Common myeloid progenitor, CD34-positive (primary cell): ENCODE data around the gene P4HA1.

Experiments
- CTCF ChIA-PET: fragments of 350-600 bp; sonication (Branson Sonifier 250); formaldehyde crosslinking; loops from one replicate; lab custom pipeline; 2021; ENCODE audit warnings: antibody characterized with exemption; lab: Charles Lee
- POLR2A ChIA-PET: fragments of 350-600 bp; sonication (Branson Sonifier 250); formaldehyde crosslinking; loops from one replicate; lab custom pipeline; 2021; ENCODE audit warnings: antibody characterized with exemption; lab: Charles Lee
- DNase-seq, 3 donors: peaks; one replicate each; pipeline versions ENCODE4 v3.0.0 to v3.0.0-alpha.2; 2013
- H3K27ac ChIP-seq, 2 experiments: 1 replicate in 1 of 2; 2 replicates in 1 of 2; pipeline ENCODE4 v1.7.0; 2013; ENCODE audit warnings: inconsistent platforms in 2 of 2, low read length in 2 of 2, mild to moderate bottlenecking in 2 of 2, low read depth in 1 of 2, moderate library complexity in 1 of 2; ENCODE audit not compliant: severe bottlenecking in 2 of 2, insufficient read depth in 1 of 2, poor library complexity in 1 of 2
- H3K27me3 ChIP-seq, 5 experiments: replicated peaks in 2 of 5; 1 replicate in 3 of 5; 2 replicates in 2 of 5; pipeline versions ENCODE4 v1.6.1 to v1.7.0; 2013; ENCODE audit warnings: low read length in 4 of 5, mild to moderate bottlenecking in 2 of 5, moderate library complexity in 2 of 5, inconsistent platforms in 1 of 5; ENCODE audit not compliant: insufficient read depth in 5 of 5, control insufficient read depth in 4 of 5
- H3K36me3 ChIP-seq, 4 experiments: 1 replicate in 2 of 4; 2 replicates in 2 of 4; pipeline versions ENCODE4 v1.6.1 to v1.7.0; 2013; ENCODE audit warnings: low read length in 3 of 4, control low read depth in 1 of 4, mild to moderate bottlenecking in 1 of 4; ENCODE audit not compliant: control insufficient read depth in 4 of 4, insufficient read depth in 4 of 4
- H3K4me1 ChIP-seq, 4 experiments: 1 replicate in 3 of 4; 2 replicates in 1 of 4; pipeline versions ENCODE4 v1.6.1 to v1.7.1; 2013; ENCODE audit warnings: low read length in 3 of 4, mild to moderate bottlenecking in 3 of 4, control low read depth in 1 of 4, inconsistent platforms in 1 of 4, moderate library complexity in 1 of 4; ENCODE audit not compliant: control insufficient read depth in 4 of 4, insufficient read depth in 4 of 4; ENCODE audit errors: control extremely low read depth in 1 of 4
- H3K4me3 ChIP-seq, 7 experiments: 1 replicate in 4 of 7; 2 replicates in 3 of 7; pipeline versions ENCODE4 v1.5.1 to v1.7.0; 2013; ENCODE audit warnings: mild to moderate bottlenecking in 7 of 7, low read length in 6 of 7, moderate library complexity in 6 of 7, inconsistent platforms in 2 of 7, low read depth in 2 of 7, control low read depth in 1 of 7; ENCODE audit not compliant: insufficient read depth in 4 of 7, control insufficient read depth in 1 of 7; ENCODE audit errors: extremely low read depth in 1 of 7
- H3K9me3 ChIP-seq, 5 experiments: 1 replicate in 4 of 5; 2 replicates in 1 of 5; pipeline versions ENCODE4 v1.6.1 to v1.7.1; 2013; ENCODE audit warnings: low read length in 4 of 5, mild to moderate bottlenecking in 2 of 5, inconsistent platforms in 1 of 5, low read depth in 1 of 5, moderate library complexity in 1 of 5; ENCODE audit not compliant: control insufficient read depth in 4 of 5, insufficient read depth in 2 of 5; ENCODE audit errors: control extremely low read depth in 1 of 5
- WGBS: methylation state at CpG from one replicate; pipeline ENCODE4 v1.1.5; 2013; ENCODE audit not compliant: insufficient coverage; 5-methylcytosine and 5-hydroxymethylcytosine counted together

Gene P4HA1

GRCh38 chr10:72976886-72977285, 119.8 kb downstream of the P4HA1 start:
- POLR2A ChIA-PET = no interaction called here
- no peaks in the 10 kb centered on the region for H3K4me1 ChIP-seq
- no CpG with 5 or more reads among the region's 1 CpG for WGBS
- H3K27me3 ChIP-seq = no peaks in the 10 kb centered on the region
- CTCF ChIA-PET = no interaction called here
- H3K9me3 ChIP-seq = peaks cover 2 to 33% (median 11%) of the 10 kb centered on the region in 5 experiments
- no peak overlapping the region for H3K4me3 ChIP-seq
- H3K27ac ChIP-seq = no peak overlapping the region
- H3K36me3 ChIP-seq = no peaks in the 10 kb centered on the region
- DNase-seq = no peak
